ENCODE measurements around the gene FXYD3. TPM values are rescaled to one million over a fixed set of nuclear protein-coding genes. Genes with fewer than 3 reads are reported as not detected.

FXYD3 gene
- total RNA-seq, 1 donor from 2014 or later: 145 TPM

GRCh38 chr19:35093941-35094647, 21.5 kb upstream of the FXYD3 start:
- no peak for TF ChIP-seq CTCF (IDR thresholded peaks at IDR 0.05)

GRCh38 chr19:35094656-35095055, 21.0 kb upstream of the FXYD3 start:
- Histone ChIP-seq H3K36me3 (no peaks in the 10 kb centered on the region), H3K27ac (no peak overlapping the region), H3K9me3 (no peaks in the 10 kb centered on the region), H3K4me3 (no peak overlapping the region), H3K27me3 (peaks cover 11% of the 10 kb centered on the region), H3K4me1 (peaks cover 4% of the 10 kb centered on the region)
- no peak for ATAC-seq
- TF ChIP-seq CTCF (IDR thresholded peaks at IDR 0.05): no peak
- DNase-seq: no peak
- intact Hi-C loops (cut with DNase I): no loop called here

More at GRCh38 chr19:35093941-35094647, 21.5 kb upstream of the FXYD3 start:
- Histone ChIP-seq H3K27me3 (peaks cover 11% of the 10 kb centered on the region), H3K4me3 (no peak overlapping the region), H3K36me3 (no peaks in the 10 kb centered on the region), H3K27ac (no peak overlapping the region), H3K4me1 (peaks cover 4% of the 10 kb centered on the region), H3K9me3 (no peaks in the 10 kb centered on the region)
- DNase-seq: no peak
- ATAC-seq: no peak
- intact Hi-C loops (cut with DNase I): no loop called here

GRCh38 chr19:35095667-35096368, 19.8 kb upstream of the FXYD3 start:
- ATAC-seq: no peak
- Histone ChIP-seq H3K27me3 (peaks cover 8% of the 10 kb centered on the region), H3K27ac (no peak overlapping the region), H3K9me3 (no peaks in the 10 kb centered on the region), H3K36me3 (no peaks in the 10 kb centered on the region), H3K4me3 (no peak overlapping the region), H3K4me1 (peaks cover 2% of the 10 kb centered on the region)
- intact Hi-C loops (cut with DNase I): no loop called here
- no peak for TF ChIP-seq CTCF (IDR thresholded peaks at IDR 0.05)
- DNase-seq: no peak

GRCh38 chr19:35098413-35099049, 17.1 kb upstream of the FXYD3 start:
- peak; percentile 39 for ATAC-seq
- no peak for TF ChIP-seq CTCF (IDR thresholded peaks at IDR 0.05)
- Histone ChIP-seq H3K4me1 (no peaks in the 10 kb centered on the region), H3K27me3 (no peaks in the 10 kb centered on the region), H3K9me3 (no peaks in the 10 kb centered on the region), H3K4me3 (no peak overlapping the region), H3K27ac (no peak overlapping the region), H3K36me3 (no peaks in the 10 kb centered on the region)
- intact Hi-C loops (cut with DNase I): no loop called here
- DNase-seq: no peak

GRCh38 chr19:35099155-35099896, 16.3 kb upstream of the FXYD3 start:
- H3K27me3 ChIP-seq: no peaks in the 10 kb centered on the region
- intact Hi-C loops (cut with DNase I): no loop called here
- no peak for ATAC-seq
- H3K36me3 ChIP-seq: no peaks in the 10 kb centered on the region
- no peak overlapping the region for H3K27ac ChIP-seq
- H3K4me1 ChIP-seq: no peaks in the 10 kb centered on the region
- no peaks in the 10 kb centered on the region for H3K9me3 ChIP-seq
- no peak overlapping the region for H3K4me3 ChIP-seq
- no peak for TF ChIP-seq CTCF (IDR thresholded peaks at IDR 0.05)
- DNase-seq: no peak

Measured in upper lobe of right lung (tissue), 1 donor.